ENCODE data around the gene CNTNAP2.
"Not testable (repeated sequence)": the region's sequence is repeated elsewhere in the genome, so short reads cannot be mapped to it uniquely, and the experiment has no call there.

CNTNAP2 gene

DNA sequence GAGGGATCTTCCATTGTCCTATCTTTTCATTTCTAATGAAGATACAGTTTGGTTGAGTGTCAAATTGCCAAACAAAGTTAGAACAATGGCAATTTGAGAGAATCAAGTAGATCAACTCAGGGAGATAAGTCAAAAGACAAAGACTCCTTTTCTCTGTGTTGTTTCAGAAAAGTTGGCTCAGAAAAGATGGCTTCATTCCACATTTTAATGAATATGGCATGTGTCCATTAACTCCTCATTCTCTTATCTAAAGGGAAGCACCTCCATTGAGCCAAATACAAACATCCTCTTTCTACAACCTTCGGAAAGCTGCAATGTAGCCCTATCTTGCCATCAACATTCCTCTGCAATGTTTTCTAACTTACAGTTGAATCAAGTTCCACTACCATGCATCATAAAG is 1535.0 kb downstream of the CNTNAP2 start:
- no peak for DNase-seq (ENCODE audit: low read depth)

DNA sequence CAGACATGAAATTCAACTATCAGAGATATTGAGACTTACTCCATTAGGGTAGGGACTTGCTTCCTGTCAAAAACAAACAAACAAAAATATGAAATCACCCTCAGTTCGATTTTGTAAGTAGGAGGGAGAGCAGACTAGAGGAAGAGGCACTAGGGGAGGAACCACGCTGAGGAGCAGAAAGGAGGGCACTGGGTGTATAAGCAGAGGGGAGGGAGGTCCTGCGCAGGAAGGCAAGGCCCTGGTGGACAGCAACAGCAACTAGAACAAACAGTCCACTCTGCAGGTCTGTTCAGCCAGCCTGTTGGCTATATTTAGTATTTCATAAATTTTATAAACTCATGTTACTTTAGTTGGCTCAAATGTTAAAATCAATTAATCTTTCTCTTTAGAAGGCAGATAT is 1536.9 kb downstream of the CNTNAP2 start:
- no peak for DNase-seq (ENCODE audit: low read depth)

DNA sequence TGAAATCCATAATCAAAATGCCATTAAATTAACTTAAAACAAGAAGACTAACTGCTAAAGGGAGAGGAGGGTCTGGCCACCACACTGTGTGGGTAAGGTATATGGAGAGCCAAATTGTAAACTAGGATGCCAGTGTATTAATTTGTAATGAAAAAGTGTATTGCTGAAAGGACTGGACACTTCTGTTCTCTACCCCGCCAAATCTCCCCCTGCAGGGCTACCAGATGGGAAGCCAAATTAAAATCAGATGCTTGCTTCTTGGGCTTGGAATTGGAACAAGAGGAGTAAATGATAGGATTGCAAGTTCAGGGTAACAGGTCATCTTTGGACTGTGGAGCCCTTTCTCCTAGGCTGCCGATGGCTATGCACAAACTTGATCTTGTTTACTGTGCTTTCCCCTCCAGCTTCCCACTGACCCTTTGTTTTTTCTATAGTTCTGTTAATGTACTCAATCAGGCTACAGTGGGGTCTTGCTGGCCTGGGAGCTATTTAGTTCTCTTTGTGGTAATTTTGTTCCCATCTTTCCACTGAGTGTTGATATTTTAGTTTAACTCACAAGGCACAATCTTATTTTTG is 1541.9 kb downstream of the CNTNAP2 start:
- DNase-seq (ENCODE audit: low read depth), result no peak

DNA sequence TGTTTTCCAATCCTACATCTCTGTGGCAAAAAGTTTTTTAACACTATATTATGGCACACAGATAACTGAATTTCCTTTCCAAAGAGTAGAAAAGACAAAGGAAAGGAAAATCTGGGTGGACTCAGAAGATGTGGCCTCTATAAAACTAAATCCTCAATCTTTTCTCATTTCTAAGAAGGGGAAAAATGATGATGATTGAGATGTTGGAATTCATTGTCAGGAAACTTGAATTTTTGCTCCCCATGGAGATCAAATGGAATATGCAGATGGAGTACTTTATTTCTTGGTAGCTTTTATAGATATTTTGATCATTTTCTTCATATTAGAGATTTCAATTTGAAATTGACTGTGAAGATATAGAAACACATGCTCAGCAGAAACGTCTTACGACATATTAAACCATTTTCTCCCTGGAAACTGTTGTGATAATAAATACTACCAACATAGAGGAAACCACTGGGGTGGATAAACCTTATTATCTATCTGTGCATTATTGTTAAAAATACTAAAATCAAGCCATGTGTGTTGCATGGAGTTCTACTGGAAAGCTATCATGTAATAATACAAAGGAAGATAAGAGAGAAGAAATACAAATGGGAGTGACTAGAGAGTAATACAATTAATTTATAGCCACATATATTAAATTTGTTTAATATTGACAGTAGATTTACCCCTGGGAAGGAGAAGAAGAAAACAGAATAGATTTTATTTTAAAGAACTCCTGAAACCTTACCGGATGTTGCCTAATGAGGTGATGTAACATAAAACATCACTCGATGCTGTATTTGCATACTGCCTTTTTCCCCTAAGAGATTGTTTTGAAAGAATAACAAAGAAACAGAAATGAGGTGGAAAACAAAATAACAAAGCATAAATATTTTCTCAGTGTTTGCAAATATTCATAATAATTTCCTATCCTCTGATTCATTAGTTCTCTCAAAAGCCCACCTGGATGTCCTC is 1542.7 kb downstream of the CNTNAP2 start:
- DNase-seq (ENCODE audit: low read depth), result no peak

DNA sequence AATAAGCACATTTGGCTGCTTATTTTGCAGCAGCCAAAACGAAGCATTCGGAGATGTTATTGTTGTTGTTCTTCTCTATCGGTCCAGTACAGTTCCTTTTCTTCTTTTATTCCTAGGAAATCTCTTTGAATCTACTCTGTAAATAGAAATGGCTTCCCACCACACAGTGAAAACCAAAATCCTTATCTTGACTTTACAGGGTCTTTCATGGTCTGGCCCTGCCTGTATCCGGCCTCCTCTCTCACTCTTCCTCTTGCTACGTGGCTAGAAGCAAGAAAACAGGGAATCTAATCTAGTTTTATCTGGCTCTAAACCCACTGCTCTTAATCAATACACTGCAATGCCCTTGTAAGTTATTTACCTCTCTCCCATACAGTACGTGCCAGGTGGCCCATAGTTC is 1547.9 kb downstream of the CNTNAP2 start:
- no peak for DNase-seq (ENCODE audit: low read depth)

DNA sequence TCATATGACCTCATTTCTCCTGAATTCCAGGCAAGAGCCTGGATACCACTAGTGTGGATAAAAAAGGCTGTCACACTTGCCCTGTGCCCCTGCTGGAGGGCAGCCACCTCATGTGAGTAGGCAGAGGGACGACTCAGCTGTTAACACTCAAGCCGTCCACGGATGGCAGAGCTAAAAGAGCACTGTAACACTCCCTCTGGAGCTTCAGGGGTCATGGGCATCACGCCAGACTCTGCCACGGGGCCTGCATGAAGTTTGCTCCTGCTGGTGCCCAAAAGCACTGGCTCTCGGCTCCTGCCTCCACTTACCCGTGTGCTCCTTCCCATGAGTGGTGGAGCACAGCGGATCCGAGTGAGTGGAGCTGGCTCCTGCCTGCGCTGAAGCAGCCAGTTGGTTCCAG is 1554.2 kb downstream of the CNTNAP2 start:
- no peak for DNase-seq (ENCODE audit: low read depth)

DNA sequence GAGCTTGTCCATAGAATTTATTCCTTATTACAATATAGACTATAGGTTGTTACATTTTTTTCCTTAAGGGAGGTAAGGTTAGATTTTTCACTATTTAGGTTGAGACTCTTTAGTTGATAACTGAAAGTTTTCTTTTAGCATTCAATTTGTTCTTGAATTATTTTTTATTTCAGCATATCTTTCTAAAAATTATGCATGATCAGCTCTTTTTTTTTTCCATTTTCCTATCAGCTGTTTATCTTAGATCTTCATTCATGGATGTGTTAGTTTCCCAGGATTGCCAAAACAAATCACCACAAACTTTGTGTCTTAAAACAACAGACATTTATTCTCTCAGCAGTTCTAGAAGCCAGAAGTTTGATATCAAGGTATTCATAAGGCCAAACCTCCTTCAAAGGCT is 1558.1 kb downstream of the CNTNAP2 start:
- no peak for DNase-seq (ENCODE audit: low read depth)

DNA sequence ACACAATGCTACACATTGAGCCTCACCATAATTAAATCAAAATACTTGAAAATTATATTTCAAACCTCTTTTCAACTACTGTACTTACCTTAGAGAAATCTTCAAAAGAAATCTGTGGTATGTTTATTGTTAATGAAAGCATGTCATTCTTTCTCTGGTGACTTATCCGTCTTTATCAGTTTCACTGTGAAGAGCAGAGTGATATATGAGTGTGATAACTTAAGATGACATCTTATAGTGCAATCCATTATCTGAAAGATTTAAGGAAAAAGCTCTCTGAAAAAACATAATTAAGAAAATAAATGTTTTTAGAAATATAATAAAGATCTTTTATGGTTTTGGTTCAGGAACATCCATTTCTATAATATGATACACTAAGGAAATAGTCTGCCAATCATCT is 1562.3 kb downstream of the CNTNAP2 start:
- no peak for DNase-seq (ENCODE audit: low read depth)

DNA sequence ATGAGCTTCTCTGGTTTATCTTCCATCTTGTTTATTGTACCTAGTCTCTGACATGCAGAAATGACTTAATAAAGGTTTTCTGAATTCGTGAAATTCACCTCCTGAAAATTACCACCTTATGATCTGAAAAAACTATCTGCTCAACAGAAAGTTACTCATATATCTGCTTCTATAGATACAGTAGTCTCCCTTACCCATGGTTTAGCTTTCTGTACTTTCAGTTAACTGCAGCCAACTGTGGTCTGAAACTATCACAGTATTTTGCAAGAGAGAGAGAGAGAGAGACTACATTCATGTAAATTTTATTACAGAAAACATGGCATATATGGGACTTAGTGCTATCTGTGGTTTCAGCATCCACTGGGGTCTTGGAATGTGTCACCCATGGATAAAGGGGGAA is 1564.9 kb downstream of the CNTNAP2 start:
- no peak for DNase-seq (ENCODE audit: low read depth)

DNA sequence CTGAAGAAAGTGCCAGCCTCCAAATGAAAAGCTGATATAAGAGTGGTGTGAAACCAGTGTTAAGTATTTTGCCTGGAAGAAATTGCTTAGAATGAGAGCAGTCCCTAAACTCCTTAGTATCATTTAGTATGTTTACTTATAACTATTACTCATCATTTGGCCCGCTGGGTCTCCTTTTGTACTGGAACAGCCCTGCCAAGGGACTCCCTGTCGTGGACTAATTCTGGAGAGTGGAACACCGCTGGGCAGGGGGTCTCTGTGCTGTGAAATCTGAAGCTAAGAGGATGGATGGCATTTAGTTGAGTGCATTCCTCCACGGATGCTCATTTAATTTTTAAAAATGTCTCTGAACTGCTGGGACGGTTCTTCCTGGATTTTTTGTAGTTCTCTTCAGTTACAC is 1584.1 kb downstream of the CNTNAP2 start:
- no peak for DNase-seq (ENCODE audit: low read depth)

DNA sequence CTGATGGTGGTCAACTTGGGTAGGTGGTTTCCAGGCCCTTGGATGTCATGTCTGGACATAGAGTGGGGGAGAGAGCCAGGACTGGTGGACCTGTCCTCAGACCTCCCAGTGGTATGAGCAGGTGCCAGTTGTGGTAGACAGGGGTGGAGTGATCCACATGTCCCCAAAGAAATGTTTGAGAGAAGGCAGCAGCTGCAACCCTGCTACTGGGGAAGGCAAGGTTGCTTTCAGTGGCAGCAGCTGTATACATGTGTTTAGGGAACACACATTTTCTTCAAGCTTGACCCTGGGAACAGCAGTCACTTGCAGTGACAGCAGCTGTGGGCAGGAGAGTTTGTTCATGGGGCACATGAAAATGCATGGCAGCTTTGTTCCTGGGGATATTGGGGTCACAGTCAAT is 1591.3 kb downstream of the CNTNAP2 start:
- no peak for DNase-seq (ENCODE audit: low read depth)

DNA sequence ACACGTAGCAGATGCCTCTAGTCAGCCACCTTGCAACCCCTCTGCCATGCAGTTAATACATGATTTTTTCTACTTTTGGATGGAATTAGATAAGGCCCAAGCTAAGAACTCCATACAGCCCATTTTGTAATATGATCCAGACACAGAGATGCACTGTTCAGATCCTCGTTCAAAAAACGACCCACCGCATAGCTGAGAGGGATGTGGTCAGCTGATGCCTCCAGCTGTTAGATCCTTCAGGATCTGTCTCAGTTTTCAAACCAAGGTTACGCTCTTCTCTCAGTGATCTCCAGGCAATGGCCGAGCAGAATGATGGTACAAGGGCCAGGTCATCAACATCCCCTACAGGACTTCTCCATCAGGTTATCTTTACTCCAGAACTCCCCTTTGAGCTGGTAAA is 1592.3 kb downstream of the CNTNAP2 start:
- no peak for DNase-seq (ENCODE audit: low read depth)

DNA sequence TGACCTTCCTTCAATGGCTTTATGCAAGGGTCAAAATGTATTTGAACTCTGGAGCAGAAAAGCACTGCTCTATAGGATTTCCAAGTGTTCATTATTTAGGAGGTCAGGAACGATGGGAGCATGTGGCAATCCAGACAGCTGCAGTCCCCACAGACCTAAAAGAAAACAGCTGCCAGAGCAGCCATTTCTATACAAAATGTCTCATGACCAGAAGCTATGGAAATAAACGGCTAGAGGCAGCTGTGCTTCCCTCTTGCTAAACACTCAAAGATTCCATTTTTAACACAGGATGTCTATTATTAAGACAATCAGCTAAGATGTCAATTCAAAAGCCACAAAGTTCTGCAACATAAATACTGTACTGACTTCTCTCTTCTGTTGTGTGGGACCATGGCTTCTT is 1594.8 kb downstream of the CNTNAP2 start:
- DNase-seq (ENCODE audit: low read depth), result no peak

DNA sequence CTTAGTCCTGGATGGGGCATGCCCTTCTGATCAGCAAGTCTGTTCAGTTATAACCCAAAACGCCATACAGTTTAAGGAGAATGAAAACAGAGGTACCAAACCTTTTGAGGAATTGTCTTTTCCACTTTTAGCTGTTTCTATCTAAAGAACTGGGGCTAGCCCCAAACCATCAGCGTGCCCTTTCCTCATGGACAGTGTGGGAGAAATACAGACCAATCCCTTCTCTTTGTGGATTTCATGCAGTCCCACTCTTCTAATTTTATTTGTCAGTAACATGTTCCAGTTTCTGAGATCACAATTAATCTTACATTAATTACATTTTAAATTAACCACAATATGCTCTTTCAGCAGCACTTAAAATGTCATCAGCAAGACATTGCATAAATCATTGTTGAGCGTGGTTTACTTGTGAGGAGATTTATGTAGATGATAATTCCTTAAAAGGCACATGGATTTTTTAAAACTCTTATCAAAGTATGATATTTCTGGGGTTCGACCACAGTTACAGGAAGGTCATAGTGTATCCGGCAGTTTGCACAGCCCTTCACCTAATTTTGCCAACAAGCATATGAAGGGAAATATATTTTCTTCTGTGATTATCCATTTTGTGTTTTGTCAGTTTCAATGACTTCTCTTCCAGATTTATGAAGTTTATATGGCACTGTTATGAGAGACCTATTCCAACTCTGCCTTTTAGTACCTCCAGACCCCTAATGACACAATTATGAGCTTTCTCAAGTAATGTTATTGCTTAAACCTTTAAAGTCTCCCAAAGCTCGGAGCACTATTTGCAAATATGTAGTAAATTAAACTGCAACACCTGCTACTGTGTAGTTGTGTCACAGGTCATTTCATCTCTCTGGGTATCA is 1605.6 kb downstream of the CNTNAP2 start:
- no peak for DNase-seq (ENCODE audit: low read depth)

DNA sequence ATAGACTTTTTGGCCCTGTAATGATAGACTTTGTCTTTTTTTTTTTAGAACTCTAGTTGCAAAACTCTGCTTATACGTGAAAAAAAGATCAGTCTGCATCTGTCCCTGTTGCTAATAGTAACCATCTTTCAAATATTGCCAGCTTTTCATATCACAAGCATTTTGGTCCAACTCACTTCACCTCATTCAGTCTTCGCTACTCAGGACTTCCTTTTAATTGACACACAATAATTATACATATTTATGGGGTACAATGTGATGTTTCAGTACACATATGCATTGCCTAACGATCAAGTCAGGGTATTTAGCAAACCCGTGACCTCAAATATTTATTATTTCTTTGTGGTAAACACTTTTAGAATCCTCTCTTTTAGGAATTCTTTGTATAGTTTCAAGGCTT is 1606.9 kb downstream of the CNTNAP2 start:
- DNase-seq (ENCODE audit: low read depth), result no peak

DNA sequence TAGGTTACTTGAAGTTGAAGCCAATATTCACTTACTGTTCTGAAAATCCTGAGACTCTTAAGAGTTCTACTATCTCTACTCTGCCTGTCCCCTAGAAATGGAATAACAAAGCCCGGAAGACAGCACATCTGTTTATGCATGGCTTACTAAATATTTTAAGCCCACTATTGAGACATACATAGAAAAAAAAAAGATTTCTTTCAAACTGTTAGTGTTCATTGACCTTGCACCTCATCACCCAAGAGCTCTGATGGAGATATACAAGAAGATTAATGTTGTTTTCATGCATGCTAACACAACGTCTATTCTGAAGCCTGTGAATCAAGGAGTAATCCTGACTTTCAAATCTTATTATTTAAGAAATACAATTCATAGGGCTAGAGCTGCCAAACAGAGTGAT is 1614.7 kb downstream of the CNTNAP2 start:
- no peak for DNase-seq (ENCODE audit: low read depth)

DNA sequence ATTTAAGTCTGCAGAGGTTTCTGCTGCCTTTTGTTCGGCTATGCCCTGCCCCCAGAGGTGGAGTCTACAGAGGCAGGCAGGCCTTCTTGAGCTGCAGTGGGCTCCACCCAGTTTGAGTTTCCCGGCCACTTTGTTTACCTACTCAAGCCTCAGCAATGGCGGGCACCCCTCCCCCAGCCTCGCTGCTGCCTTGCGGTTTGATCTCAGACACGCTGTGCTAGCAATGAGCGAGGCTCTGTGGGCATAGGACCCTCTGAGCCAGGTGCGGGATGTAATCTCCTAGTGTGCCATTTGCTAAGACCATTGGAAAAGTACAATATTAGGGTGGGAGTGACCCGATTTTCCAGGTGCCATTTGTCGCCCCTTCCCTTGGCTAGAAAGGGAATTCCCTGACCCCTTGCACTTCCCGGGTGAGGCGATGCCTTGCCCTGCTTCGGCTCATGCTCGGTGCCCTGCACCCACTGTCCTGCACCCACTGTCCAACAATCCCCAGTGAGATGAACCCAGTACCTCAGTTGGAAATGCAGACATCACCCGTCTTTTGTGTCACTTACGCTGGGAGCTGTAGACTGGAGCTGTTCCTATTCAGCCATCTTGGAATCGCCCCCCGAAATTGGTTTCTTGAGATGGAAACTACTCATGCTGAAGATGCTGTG is 1621.1 kb downstream of the CNTNAP2 start:
- DNase-seq (ENCODE audit: low read depth), result not testable (repeated sequence)

DNA sequence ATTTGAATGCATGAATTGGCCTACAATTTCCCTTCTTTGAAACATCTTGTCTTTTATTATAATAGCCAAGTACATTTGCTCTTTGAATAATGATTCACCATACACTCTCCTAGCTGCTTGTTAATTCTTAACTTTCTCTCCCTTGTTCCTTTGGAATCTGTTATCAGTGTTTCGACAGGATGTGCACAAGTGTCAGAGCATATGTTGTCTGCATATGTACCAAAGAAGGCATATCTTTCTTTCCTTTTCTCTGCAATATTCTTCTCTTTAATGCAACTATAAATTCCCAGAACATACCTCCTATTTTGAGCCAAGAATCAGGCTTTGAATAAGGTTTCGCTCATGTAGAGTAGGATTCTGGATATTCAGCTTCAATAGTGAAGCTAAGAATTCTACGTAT is 1625.7 kb downstream of the CNTNAP2 start:
- no peak for DNase-seq (ENCODE audit: low read depth)

DNA sequence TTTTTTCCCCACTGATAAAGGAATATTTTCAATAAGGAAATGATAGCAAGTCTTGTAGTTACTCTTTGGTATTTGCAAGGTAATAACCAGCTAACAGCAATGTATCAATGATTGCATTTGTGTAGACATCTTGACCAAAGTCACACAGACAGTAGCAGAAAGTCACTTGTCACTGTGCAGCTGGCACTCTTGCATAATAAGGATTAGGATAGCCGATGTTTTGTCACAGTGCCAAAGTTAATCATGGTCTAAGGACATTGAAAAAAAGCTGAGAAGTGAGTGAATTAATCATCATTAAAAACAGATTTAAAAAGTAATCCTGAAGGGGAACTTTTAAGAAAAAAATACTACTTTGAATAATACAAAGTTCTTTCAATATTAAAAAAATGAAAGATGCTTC is 1639.7 kb downstream of the CNTNAP2 start:
- DNase-seq (ENCODE audit: low read depth), result no peak

DNA sequence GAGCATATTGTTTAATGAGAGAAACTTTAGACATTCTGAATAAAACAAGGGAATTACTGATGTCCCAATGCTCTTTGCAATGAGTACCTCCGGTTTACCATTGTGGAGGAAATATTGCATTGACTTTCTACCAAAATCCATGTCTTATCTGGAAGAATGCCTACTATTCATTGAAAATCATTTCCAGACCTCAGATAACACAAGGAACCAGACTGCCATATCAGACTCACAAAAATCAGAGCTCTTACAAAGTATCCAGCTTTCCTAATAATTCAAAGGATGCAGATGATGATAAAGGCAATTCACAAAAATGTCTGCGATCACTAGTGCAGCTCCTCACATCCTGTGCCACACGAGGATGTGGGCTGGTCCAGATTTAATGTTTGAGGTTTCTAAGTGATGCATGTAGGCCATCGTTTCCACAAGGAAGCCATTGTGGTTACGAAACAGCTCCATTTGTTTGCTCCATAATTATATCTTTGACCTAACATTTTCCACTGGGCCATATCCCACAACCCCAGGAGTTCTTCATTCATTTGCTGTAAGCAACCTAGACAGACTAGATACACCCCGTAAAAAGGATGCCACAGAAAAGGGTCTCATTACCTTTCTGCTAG is 1642.8 kb downstream of the CNTNAP2 start:
- DNase-seq (ENCODE audit: low read depth), result no peak

DNA sequence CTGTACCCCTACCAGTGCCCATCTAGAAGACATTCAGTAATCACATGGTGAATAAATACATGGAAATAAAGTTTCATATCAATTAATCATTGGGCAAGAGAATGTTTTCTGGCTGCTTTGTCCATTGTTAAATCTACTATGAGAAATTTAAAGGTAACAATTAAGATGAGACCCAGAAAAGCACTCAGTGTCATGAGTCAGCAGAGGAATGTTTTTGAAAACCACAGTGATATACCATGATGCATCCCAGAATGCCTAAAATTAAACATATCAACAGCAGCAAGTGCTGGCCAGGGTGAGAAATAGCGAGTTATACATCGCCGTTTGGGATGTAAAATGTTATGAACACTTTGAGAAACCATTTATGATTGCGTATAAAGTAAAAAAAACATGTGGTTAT is 1648.7 kb downstream of the CNTNAP2 start:
- DNase-seq (ENCODE audit: low read depth), result no peak

DNA sequence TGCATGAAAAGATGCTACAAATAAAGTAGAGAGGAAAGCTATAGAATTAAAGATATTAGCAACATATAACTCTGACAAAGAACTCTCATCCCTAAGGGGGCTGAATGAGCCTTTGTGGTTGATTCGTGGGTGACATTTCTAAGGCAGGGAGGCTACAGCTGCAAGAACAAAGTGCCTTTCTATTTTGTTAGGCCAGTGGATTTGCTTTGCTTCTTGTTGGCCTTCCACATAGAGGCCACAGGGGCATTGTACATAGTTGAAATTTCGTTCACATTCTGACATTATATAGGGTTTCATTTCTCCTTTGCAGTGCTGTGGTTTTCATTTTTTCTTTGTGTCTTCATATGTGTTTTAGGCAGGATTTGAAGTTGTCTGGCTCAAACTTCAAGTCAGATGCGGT is 1654.7 kb downstream of the CNTNAP2 start:
- no peak for DNase-seq (ENCODE audit: low read depth)

Data from activated T-cell treated with anti-CD3 and anti-CD28 coated beads for 24 hours (primary cell).